HL-60 (cell line): ENCODE measurements around the gene KCNK16.

Experiments used
- DNase-seq, 2 experiments: peaks; one replicate each; pipeline ENCODE4 v3.0.0-alpha.2; 2010 to 2020; ENCODE audit warnings: low read depth in 1 of 2, low spot score in 1 of 2
- H3K27ac ChIP-seq: fragments of 250-450 bp; sonication (Bioruptor Pico); replicated peaks from 2 replicates; pipeline ENCODE4 v1.5.1; 2020; ENCODE audit warnings: mild to moderate bottlenecking, moderate library complexity
- H3K27me3 ChIP-seq: fragments of 250-450 bp; sonication (Bioruptor Pico); 2 replicates; pipeline ENCODE4 v1.5.1; 2021; ENCODE audit warnings: mild to moderate bottlenecking, moderate library complexity; ENCODE audit not compliant: insufficient read depth, poor library complexity, severe bottlenecking
- H3K4me3 ChIP-seq: replicated peaks from 2 replicates; pipeline ENCODE4 v1.5.1; 2011; ENCODE audit warnings: mild to moderate bottlenecking, control low read depth, low read length; ENCODE audit not compliant: insufficient read depth
- GABPA ChIP-seq: IDR thresholded peaks from 2 replicates; pipeline ENCODE4 v1.6.1; 2012; ENCODE audit warnings: low read depth
- POLR2AphosphoS5 ChIP-seq: IDR thresholded peaks from 2 replicates; pipeline ENCODE4 v1.6.1; 2012; ENCODE audit warnings: low read depth
- SPI1 ChIP-seq: IDR thresholded peaks from 2 replicates; pipeline ENCODE4 v1.6.1; 2012; ENCODE audit warnings: low read depth, mild to moderate bottlenecking, borderline replicate concordance
- TF ChIP-seq, protein P1 (sequence below): IDR thresholded peaks from one replicate; pipeline ENCODE4 v1.5.1; 2011; ENCODE audit warnings: low read length, control low read depth, inconsistent platforms; ENCODE audit not compliant: insufficient read depth
- TF ChIP-seq, protein P2 (sequence below): IDR thresholded peaks from 2 replicates; pipeline ENCODE4 v1.6.1; 2012; ENCODE audit warnings: low read depth; ENCODE audit not compliant: insufficient replicate concordance

The KCNK16 gene

DNA sequence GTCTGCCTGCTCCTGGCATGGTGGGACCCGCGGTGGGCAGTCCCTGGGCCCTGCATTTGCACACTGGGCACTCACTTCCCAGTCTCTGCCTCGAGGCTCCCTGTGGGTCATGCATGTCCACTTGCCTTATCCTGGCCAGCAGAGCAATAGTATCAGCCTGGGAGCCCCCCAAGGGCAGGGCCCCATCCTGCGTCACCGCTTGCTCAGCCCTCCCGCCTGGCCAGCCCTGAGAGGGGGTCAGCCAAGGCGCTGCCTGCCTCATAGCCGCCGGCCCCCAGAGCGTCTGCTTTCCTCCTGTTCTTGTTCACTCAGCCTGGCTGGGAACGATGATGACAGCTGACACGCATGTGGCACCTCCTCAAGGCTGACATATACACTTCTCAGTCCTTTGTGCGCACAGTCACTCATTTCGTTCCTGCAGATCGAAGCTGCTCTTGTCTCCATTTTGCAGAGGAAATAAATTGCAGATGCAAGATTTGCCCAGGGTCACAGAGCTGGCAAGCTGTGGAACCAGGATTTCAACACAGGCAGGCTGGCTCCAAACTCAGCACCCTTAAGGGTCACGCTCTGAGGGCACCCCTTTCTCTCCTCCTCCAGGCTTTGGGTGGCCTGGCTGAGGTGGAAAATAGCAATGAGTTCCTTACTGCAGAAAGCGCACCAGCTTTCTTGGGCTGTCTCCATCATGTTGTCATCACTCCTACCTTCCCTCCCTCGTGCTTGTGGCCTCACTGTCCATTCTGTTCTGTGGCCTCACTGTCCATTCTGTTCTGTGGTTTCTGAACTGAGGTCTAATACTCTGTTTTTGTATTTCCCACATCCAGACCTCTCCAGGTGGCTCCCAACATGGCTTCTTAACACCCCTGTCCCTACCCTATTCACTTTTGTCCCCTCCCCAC, 25.5 kb downstream of the KCNK16 start:
- DNase-seq, result no peak
- H3K27me3 ChIP-seq, result no peaks in the 10 kb centered on the region
- TF ChIP-seq GABPA, result no peak
- TF ChIP-seq, protein P1, sequence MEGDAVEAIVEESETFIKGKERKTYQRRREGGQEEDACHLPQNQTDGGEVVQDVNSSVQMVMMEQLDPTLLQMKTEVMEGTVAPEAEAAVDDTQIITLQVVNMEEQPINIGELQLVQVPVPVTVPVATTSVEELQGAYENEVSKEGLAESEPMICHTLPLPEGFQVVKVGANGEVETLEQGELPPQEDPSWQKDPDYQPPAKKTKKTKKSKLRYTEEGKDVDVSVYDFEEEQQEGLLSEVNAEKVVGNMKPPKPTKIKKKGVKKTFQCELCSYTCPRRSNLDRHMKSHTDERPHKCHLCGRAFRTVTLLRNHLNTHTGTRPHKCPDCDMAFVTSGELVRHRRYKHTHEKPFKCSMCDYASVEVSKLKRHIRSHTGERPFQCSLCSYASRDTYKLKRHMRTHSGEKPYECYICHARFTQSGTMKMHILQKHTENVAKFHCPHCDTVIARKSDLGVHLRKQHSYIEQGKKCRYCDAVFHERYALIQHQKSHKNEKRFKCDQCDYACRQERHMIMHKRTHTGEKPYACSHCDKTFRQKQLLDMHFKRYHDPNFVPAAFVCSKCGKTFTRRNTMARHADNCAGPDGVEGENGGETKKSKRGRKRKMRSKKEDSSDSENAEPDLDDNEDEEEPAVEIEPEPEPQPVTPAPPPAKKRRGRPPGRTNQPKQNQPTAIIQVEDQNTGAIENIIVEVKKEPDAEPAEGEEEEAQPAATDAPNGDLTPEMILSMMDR, result no peak
- TF ChIP-seq SPI1, result no peak
- TF ChIP-seq POLR2AphosphoS5, result no peak
- TF ChIP-seq, protein P2, sequence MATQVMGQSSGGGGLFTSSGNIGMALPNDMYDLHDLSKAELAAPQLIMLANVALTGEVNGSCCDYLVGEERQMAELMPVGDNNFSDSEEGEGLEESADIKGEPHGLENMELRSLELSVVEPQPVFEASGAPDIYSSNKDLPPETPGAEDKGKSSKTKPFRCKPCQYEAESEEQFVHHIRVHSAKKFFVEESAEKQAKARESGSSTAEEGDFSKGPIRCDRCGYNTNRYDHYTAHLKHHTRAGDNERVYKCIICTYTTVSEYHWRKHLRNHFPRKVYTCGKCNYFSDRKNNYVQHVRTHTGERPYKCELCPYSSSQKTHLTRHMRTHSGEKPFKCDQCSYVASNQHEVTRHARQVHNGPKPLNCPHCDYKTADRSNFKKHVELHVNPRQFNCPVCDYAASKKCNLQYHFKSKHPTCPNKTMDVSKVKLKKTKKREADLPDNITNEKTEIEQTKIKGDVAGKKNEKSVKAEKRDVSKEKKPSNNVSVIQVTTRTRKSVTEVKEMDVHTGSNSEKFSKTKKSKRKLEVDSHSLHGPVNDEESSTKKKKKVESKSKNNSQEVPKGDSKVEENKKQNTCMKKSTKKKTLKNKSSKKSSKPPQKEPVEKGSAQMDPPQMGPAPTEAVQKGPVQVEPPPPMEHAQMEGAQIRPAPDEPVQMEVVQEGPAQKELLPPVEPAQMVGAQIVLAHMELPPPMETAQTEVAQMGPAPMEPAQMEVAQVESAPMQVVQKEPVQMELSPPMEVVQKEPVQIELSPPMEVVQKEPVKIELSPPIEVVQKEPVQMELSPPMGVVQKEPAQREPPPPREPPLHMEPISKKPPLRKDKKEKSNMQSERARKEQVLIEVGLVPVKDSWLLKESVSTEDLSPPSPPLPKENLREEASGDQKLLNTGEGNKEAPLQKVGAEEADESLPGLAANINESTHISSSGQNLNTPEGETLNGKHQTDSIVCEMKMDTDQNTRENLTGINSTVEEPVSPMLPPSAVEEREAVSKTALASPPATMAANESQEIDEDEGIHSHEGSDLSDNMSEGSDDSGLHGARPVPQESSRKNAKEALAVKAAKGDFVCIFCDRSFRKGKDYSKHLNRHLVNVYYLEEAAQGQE, result no peak

DNA sequence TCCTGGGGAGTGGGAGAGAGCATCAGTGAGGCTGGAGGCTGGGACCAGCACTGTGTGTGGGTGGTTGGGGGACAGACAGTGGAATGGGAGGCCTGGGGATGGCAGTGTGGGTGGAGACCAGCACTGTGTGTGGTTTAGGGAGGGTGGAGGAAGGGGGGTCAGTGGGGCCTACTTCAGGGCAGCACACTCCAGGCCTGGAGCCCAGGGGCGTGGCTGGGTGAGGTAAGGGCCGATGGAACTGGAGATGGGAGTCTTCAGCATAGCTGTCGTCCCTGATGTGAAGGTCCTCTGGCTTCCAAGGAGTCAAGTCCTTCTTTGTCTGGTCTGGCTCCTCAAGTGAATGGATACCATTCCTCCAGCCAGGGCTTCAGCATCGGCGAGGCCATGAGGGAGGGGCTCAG, 26.9 kb downstream of the KCNK16 start:
- no peak for DNase-seq
- H3K27ac ChIP-seq, result no peak overlapping the region
- H3K4me3 ChIP-seq, result no peak overlapping the region
- TF ChIP-seq, protein P1, result no peak
- no peak for TF ChIP-seq POLR2AphosphoS5
- TF ChIP-seq SPI1, result no peak
- TF ChIP-seq, protein P2, result no peak
- TF ChIP-seq GABPA, result no peak
- H3K27me3 ChIP-seq, result no peaks in the 10 kb centered on the region

More for the DNA sequence above, 25.5 kb downstream of the KCNK16 start:
- Histone ChIP-seq H3K27ac (no peak overlapping the region), H3K4me3 (no peak overlapping the region)

DNA sequence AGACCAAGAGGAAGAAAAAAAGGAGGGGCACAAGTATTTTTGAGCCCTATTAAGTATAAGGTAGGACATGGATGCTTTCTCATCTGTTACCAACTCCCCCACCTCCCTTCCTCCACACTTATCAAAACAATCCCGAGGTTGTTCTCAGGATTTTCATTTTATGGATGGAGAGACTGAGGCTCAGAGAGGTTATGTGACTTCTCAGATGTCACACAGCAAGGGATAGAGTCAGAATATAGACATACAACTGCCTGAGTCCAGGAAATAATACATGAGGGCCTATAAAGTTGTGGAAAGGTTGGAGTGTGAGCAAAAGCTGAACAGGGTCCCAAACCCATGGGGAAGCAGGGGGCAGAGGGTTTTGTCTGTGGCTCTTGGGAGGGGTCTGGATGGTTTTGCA, 27.6 kb downstream of the KCNK16 start:
- Histone ChIP-seq H3K27ac (no peak overlapping the region), H3K27me3 (no peaks in the 10 kb centered on the region), H3K4me3 (no peak overlapping the region)
- DNase-seq, result no peak
- TF ChIP-seq, protein P2, result no peak
- no peak for TF ChIP-seq GABPA
